Stimulated activated CD8-positive, alpha-beta memory T cell treated with anti-CD3 and anti-CD28 coated beads, Interleukin-15, amount 100 ng/mL, for 4 hours (primary cell): ENCODE measurements around the gene SEC61A2.
A peak's percentile ranks its signal among the peaks of the same experiment; 100 is the strongest.
"Not testable (repeated sequence)": the region's sequence is repeated elsewhere in the genome, so short reads cannot be mapped to it uniquely, and the experiment has no call there.

Experiments used
- DNase-seq, 2 donors: peaks; one replicate each; pipeline ENCODE4 v3.0.0-alpha.2; 2020; ENCODE audit warnings: low read depth in 2 of 2

The SEC61A2 gene

GRCh38 chr10:12129222-12130111, at the start of gene SEC61A2:
TSS of gene SEC61A2 (plus strand) at chr10:12129677. CDS start at chr10:12129788, 111 bp downstream.
- peak; percentile 90 to 96 for DNase-seq

- no peak for DNase-seq
Measured at GRCh38 chr10:12081470-12081869, 48.0 kb upstream of the SEC61A2 start.

- no peak for DNase-seq
Measured at GRCh38 chr10:12081879-12082557, 47.5 kb upstream of the SEC61A2 start.

- no peak for DNase-seq
Measured at GRCh38 chr10:12088919-12089318, 40.6 kb upstream of the SEC61A2 start.

- DNase-seq: no peak
Measured at GRCh38 chr10:12091421-12091820, 38.1 kb upstream of the SEC61A2 start.

- not testable (repeated sequence) for DNase-seq
Measured at GRCh38 chr10:12097361-12097760, 32.1 kb upstream of the SEC61A2 start.

- no peak for DNase-seq
Measured at GRCh38 chr10:12097791-12098190, 31.7 kb upstream of the SEC61A2 start.

GRCh38 chr10:12098966-12099365, 30.5 kb upstream of the SEC61A2 start:
- no peak for DNase-seq

GRCh38 chr10:12103802-12104201, 25.7 kb upstream of the SEC61A2 start:
- DNase-seq: no peak

- DNase-seq: no peak
Measured at GRCh38 chr10:12107781-12108180, 21.7 kb upstream of the SEC61A2 start.

- DNase-seq: no peak
Measured at GRCh38 chr10:12109286-12109685, 20.2 kb upstream of the SEC61A2 start.

GRCh38 chr10:12111528-12111927, 17.9 kb upstream of the SEC61A2 start:
- no peak for DNase-seq

GRCh38 chr10:12113627-12114026, 15.8 kb upstream of the SEC61A2 start:
- no peak for DNase-seq

- DNase-seq: no peak
Measured at GRCh38 chr10:12121673-12122072, 7.8 kb upstream of the SEC61A2 start.

- DNase-seq: no peak
Measured at GRCh38 chr10:12130237-12130872, 878 bp downstream of the SEC61A2 start.

GRCh38 chr10:12135631-12136030, 6.2 kb downstream of the SEC61A2 start:
- DNase-seq: no peak

- DNase-seq: no peak
Measured at GRCh38 chr10:12140038-12140437, 10.6 kb downstream of the SEC61A2 start.

GRCh38 chr10:12144538-12144937, 15.1 kb downstream of the SEC61A2 start:
- DNase-seq: no peak

GRCh38 chr10:12150163-12150562, 20.7 kb downstream of the SEC61A2 start:
- DNase-seq: no peak

GRCh38 chr10:12154516-12154915, 25.0 kb downstream of the SEC61A2 start:
- no peak for DNase-seq

- DNase-seq: no peak
Measured at GRCh38 chr10:12156367-12157123, 27.1 kb downstream of the SEC61A2 start.

GRCh38 chr10:12158111-12158510, 28.6 kb downstream of the SEC61A2 start:
- DNase-seq: no peak
